GM13976 (cell line): Measurements from ENCODE around the gene LRRC57.

Source experiments
- DNase-seq: peaks from one replicate; pipeline ENCODE4 v3.0.0; 2012; ENCODE audit warnings: low spot score
- in situ Hi-C: fragments of 300-500 bp; cut with MboI; formaldehyde crosslinking; loops from one replicate; pipeline ENCODE4 v1.12.0; 2022; ENCODE audit warnings: low sequenced_read_pairs, mixed read lengths, inconsistent platforms; ENCODE audit not compliant: unreplicated experiment
- TF ChIP-seq, protein P1 (sequence below): IDR thresholded peaks from 2 replicates; pipeline ENCODE4 v1.5.1; 2012; ENCODE audit warnings: borderline replicate concordance, mild to moderate bottlenecking; ENCODE audit not compliant: insufficient read depth; ENCODE audit errors: extremely low read depth, missing control alignments, control extremely low read depth

Gene LRRC57

DNA sequence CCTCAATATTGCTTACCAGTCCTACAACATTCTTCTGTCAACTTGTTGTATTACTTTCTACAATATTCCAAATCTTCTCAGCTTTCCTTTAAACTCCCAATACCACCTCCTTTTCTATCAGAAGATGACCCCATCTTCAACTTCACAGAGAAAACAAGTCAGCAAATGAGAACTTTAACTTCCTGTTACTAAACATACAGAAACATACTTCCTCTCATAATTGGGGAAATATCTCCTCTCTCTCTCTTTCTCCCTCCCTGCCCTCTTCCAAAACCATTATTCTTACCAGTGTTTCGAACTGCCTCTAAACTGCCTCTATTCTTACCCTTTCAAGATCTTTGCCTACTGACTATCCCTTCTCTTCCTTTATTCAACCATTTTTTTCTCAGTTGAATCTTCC lies 54.9 kb downstream of the LRRC57 start:
- in situ Hi-C loops = no loop called here
- TF ChIP-seq, protein P1, sequence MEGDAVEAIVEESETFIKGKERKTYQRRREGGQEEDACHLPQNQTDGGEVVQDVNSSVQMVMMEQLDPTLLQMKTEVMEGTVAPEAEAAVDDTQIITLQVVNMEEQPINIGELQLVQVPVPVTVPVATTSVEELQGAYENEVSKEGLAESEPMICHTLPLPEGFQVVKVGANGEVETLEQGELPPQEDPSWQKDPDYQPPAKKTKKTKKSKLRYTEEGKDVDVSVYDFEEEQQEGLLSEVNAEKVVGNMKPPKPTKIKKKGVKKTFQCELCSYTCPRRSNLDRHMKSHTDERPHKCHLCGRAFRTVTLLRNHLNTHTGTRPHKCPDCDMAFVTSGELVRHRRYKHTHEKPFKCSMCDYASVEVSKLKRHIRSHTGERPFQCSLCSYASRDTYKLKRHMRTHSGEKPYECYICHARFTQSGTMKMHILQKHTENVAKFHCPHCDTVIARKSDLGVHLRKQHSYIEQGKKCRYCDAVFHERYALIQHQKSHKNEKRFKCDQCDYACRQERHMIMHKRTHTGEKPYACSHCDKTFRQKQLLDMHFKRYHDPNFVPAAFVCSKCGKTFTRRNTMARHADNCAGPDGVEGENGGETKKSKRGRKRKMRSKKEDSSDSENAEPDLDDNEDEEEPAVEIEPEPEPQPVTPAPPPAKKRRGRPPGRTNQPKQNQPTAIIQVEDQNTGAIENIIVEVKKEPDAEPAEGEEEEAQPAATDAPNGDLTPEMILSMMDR = no peak
- DNase-seq = no peak

DNA sequence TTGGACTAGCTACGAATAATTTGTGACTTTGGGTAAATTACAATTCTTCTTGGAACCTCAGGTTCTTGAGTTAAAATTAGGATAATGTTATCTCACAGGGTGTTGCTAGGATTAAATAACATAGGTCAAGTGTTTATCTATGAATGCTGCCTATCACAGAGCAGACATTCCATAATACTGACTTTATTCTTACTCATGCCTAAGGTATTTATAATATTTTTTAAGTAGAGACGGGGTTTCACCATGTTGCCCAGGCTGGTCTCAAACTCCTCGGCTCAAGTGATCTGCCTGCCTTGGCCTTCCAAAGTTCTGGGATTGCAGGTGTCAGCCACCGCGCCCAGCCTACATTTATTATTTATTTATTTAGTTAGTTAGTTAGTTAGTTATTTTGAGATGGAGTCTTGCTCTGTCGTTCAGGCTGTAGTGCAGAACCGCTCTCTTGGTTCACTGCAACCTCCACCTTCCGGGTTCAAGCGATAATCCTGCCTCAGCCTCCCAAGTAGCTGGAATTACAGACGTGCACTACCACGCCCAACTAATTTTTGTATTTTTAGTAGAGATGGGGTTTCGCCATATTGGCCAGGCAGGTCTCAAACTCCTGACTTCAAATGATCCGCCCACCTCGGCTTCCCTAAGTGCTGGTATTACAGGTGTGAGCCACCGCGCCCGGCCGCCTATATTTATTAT lies 56.9 kb downstream of the LRRC57 start:
- TF ChIP-seq, protein P1 = no peak
- no peak for DNase-seq
- in situ Hi-C loops = no loop called here

DNA sequence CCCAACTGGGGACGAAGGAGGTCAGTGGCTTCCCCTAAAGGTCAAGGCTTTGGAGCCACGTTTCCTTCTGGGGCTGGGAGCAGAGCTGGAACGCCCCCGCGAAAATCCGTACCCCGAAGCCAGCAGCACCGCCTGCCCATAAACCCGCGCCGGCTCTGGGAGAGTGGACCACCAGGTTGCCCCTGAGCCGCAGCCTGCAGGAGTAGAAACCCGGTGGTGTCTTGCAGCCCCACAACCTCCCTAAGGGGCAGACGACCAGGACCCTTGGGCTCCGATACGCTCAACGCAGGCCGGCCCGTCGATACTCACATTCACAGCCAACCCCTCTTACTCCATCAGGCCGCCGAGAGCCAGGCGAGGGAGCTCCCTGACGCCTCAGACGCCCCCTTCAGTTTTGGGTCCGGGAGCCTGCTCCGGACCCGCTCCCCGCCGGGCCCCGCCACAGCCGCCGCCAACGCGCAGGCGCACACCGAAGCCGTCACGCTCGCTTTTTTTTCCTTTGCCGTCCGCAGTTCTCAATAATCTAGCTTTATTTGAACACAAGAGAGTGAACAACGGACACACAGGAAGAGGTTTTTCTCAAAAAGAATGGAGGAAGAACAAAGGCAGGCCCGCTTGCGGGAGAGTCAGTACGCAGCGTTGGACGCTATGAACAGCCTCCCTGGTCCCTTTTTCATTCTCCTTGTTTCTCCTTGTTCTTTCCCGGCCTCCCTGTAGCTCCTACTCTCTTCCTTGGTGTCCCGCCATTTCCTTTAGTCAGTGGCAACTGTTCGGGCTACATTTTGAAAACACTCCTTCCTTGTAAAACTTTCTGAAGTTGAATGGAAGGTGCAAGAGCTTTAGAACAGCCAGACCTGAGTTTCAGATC lies 57.7 kb downstream of the LRRC57 start, which contains the start of gene ZNF106:
Gene ZNF106 (minus strand): TSS at position 471 of the 868 bp plus-strand sequence. CDS start 18,852 bp downstream, outside the sequence.
- peak; percentile 94 for DNase-seq
- TF ChIP-seq, protein P1 = peak; percentile 13
- in situ Hi-C loops = no loop called here

DNA sequence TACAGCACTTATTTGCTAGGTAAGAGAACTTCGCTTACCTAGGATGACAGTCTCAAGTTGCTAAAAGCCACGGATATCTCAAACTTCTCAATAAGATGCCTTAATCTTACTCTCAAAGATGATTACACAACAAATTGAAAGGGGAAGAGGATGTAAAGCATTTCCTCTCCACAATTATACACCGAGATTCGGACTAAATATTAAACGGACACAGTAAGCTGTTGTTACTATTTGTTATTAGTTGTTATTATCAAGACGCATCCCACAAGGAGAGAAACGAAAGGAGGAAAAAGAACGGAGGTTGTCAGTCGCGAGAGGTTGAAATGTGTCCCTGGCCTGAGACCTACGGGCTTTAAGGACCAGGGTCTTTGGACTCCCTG lies 58.3 kb downstream of the LRRC57 start:
- in situ Hi-C loops = no loop called here
- peak; percentile 39 for DNase-seq
- TF ChIP-seq, protein P1 = no peak
